ENCODE results near the gene KCTD17.

DNA sequence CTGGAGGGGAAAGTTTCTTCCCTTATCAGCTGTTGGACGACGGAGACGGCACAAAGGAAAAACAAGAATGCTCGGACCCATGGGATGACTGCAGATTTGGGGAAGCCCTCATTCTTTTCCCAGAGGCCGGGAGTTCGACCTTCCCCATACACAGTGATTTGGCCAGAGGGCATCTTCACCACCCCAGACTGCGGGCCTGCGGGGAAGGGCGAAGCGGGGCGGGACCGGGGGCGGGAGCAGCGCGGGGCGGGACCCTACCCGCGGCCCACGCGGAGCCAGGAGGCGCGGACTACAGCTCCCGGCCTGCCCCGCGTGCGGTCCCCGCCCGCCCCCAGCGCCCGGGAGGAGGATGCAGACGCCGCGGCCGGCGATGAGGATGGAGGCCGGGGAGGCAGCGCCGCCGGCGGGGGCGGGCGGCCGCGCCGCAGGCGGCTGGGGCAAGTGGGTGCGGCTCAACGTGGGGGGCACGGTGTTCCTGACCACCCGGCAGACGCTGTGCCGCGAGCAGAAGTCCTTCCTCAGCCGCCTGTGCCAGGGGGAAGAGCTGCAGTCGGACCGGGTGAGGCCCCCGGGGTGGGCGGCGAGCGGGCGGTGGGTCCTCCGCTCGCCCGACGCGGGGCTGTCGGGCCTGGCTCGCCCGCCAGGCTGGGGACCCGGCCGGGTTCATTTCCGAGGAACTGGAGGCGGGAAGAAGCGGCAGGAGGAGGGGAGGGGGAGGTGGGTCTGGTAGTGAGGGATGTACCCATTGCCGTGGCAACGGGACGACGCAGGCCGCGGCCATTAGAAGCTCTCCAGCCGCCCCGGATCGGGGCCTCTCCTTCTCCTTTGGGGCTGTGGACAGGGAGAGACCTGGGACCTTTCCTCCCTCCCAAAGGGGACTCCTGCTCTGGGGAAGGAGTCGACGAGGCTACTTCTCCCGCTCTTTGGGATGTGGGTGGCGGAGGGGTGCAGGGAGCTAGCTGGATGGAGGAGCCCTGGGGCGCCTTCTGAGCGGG is at the start of gene KCTD17:
- no peak for TF ChIP-seq CTCF (IDR thresholded peaks at IDR 0.05; ENCODE audit: insufficient read depth, low read depth, low read length)
- no peak for TF ChIP-seq EZH2 (IDR thresholded peaks at IDR 0.05; ENCODE audit: insufficient read depth, low read length)

Data from astrocyte (in vitro differentiated cells and primary cell).